ENCODE results near the gene RASL11B.
"Not testable (repeated sequence)": the region's sequence is repeated elsewhere in the genome, so short reads cannot be mapped to it uniquely, and the experiment has no call there.

The RASL11B gene, protein sequence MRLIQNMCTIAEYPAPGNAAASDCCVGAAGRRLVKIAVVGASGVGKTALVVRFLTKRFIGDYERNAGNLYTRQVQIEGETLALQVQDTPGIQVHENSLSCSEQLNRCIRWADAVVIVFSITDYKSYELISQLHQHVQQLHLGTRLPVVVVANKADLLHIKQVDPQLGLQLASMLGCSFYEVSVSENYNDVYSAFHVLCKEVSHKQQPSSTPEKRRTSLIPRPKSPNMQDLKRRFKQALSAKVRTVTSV

GRCh38 chr4:52861879-52862616 is at the start of gene RASL11B:
Gene RASL11B (plus strand): TSS chr4:52862317. CDS start chr4:52862508, 191 bp downstream.
- peak; percentile 42 to 76 (median 62) for DNase-seq

- DNase-seq: no peak
These were observed 48.6 kb upstream of the RASL11B start for GRCh38 chr4:52813546-52813945.

- DNase-seq: no peak
These were observed 39.5 kb upstream of the RASL11B start for GRCh38 chr4:52822583-52822971.

DNA sequence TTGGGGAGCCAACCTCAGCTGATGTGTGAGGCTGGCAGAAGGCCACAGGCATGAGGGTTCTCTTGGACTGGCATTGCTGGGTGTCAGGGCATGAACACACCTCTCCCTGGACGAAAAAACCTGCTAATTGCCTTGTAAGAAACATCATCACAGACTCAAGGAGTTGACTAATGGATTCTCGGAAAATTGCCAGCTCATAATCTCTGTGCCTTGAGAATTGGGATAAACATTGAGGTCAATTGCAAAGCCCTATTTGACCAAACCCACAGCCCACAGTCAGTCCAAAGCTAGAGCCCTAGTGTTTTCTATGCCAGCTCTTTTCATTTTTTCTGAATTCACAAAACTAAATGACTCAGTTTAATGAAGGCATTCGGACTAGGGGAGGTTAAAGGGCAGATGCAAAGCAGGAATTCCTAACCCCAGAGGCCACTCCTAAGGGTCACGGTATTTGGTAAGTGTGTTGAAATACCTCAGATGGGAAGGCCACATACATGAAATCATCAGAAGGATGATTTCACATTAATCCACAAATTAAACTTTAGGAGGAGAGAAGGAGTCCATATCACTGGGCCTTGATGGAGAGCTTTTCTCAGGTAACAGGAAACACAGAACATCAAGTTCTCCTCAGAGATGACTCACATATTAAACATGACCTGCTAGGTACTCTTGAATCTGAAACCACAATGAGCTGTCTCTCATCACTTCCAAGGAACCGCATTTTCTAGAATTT is 39.0 kb upstream of the RASL11B start:
- DNase-seq: no peak

DNA sequence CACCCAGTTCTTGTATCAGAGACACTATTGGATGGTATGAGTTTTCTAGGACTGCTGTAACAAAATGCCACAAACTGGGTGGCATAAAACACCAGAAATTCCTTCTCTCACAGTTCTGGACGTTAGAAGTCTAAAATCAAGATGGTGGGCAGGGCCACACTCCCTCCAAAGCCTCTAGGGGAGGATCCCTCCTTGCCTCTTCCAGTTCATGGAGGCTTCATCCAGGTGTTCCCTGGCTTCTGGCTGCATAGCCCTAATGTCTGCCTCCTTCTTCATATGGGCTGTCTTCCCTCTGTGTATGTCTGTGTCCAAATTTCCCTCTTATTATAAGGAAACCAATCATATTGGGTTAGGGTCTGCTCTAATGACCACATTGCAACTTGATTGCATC is 38.4 kb upstream of the RASL11B start:
- DNase-seq: no peak

- no peak for DNase-seq
These were observed 37.9 kb upstream of the RASL11B start for GRCh38 chr4:52824270-52824602.

DNA sequence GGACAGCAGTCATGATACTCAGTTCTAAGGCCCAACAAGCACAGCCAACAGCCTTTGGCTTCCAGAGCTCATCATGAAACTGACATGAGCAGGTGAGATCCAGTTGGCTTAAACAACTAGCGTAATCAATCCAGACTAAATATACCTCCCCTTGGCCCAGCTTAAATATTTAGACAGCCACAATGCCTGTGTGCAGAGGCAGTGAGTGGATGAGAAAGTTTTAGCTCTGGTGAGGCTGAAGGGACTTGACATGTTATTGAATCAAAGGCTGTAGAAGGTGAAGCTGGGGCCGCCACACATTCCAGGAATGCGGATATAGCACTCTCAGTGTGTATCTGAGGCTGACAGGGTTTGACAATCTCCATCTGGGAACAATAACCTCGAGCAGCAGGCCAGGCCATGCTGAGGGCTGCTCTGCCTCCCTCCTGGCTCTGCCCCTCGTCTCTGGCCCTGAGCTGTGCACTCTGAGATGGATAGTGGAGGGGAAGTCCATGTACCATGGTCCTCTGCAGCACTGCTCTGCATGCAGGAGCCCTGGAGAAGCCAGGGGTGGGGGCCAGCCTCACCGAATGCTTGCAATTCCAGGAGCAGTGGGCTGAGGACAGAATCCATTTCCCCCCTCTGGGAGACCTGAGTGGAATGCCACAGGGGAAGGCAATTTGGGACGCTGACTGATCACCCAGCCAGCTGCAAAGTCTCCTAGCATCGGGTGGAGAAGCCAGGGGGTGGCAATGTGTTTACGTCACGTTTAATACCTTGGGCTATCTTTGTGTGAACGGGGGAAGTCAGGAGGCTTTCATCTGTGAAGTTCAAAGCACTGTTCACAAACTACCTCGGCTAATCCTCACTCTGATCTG is 37.3 kb upstream of the RASL11B start:
- no peak for DNase-seq

DNA sequence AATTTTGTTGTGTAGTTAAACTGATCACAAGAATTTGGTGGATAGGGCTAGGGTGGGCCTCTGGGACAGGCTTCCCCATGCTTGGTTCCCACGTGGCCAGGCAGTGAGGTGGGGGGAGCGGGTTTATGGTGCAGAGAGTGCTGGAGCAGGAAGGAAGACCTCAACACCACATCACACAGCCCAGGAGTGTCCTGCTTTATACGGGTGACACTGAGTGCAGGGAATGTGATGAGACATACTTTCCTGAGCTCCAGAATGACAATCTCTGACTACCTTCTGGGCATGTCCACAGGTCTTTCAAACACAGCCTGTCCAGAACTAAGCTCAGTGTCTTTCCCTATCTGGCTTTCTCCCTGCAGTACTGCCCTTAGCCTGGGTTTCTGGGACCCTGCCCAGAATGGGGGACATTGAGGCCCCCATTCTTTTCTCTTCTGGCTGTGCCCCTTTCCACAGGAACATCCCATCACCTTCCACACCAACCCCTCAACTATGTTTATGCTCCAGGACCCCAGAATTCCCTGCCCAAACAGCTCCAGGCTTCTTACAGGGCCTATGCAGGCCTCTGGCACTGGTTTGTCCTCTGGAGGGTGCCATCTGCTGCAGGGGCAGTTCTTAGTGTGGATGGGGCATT is 36.5 kb upstream of the RASL11B start:
- DNase-seq: no peak

GRCh38 chr4:52833941-52834525 is 28.1 kb upstream of the RASL11B start:
- DNase-seq: no peak

GRCh38 chr4:52834641-52835456 is 27.3 kb upstream of the RASL11B start:
- not testable (repeated sequence) for DNase-seq

DNA sequence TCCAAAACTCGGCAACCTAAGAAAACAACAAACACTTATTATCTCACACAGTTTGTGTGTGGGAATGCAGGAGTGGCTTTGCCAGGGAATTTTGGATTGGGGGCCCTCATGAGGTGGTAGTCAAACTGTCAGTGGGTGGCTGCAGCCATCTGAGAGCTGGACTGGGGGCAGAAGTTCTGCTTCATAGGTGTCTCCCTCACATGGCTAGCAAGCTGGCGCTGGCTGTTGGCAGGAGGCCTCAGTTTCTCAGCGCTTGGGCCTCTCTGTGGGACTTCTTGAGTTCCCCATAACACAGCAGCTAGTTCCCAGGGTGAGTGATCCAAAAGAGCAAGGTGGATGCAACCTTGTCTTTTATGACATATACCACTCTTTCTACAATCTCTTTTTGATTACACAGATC is 26.0 kb upstream of the RASL11B start:
- DNase-seq: no peak

DNA sequence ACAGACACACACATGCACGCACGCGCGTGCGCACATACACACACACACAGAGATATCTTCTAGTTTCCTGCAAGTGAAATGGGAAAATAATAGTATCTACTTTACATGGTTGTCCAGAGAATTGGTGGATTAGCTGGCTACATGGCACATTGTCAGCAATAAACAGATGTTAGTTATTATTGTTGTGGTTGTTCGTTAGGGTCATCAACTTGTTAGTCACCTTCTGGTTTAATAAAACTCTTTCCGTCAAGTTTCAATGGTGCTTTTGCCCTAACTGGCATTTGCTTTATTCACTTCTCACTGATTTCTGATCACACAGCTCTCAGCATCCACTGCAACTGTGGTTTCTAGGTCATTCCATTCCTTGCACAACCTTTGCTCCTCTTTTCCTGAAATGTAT is 25.4 kb upstream of the RASL11B start:
- DNase-seq: no peak

GRCh38 chr4:52837716-52838558 is 24.2 kb upstream of the RASL11B start:
- no peak for DNase-seq

GRCh38 chr4:52838729-52839586 is 23.2 kb upstream of the RASL11B start:
- DNase-seq: no peak

DNA sequence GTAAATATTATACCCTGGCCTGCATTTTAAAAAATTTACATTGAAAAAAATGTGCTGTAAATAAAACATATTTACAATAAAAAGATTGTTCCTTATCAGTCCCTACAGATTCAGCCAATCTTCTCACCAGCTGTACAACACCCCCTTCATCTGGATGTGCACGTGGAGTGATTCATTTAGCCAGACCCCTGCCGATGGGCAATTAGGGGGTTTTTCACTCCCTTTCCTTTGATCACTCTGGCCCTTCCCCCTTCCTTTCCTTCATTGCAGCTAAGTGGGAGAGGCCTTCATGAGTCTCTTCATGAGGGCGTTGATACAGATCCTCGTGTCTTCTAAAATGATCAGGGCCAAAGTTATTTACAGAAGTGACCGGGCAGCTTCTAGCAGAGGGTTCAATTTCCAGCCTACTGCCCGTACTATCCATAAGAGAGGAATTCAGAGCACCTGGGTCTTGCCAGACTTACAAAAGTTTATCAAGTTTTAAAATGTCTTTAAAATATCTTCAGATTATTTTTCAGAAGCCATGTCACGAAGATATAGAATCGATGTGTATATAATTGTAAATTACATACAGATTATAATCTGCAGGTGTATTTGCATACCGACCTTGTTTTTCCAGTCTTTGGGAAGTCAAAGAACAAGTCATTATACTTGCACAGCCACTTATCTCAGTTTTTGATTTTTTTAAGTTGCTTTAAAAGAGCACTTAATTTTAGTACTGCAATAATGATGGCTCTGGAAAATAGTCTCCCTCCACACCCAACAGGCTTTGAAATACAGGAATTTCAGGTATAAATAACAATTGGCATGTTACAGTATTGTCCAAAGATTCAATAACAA is 21.4 kb upstream of the RASL11B start:
- no peak for DNase-seq

GRCh38 chr4:52841682-52842456 is 20.2 kb upstream of the RASL11B start:
- DNase-seq: no peak

GRCh38 chr4:52842792-52843191 is 19.3 kb upstream of the RASL11B start:
- no peak for DNase-seq

GRCh38 chr4:52843351-52843750 is 18.8 kb upstream of the RASL11B start:
- DNase-seq: no peak
